Thoracic aorta (tissue), 2 donors: ENCODE data around the gene FMNL2. TPM values are rescaled to one million over a fixed set of nuclear protein-coding genes. Genes with fewer than 3 reads are reported as not detected.
A peak's percentile ranks its signal among the peaks of the same experiment; 100 is the strongest.

Experiments used
- ATAC-seq: fragments of 150-250 bp; one replicate; pipeline ENCODE4 v1.8.0; 2017; ENCODE audit warnings: low read depth; ENCODE audit not compliant: insufficient number of reproducible peaks, low FRiP score
- DNase-seq: peaks from one replicate; pipeline ENCODE4 v3.0.0-alpha.2; 2020; ENCODE audit warnings: low spot score
- H3K27ac ChIP-seq, 2 donors: fragments of 200-600 bp; sonication (generic); 1 replicate in 1 of 2; 2 replicates in 1 of 2; pipeline ENCODE4 v1.5.1; 2016; ENCODE audit warnings: mild to moderate bottlenecking in 2 of 2, moderate library complexity in 2 of 2
- H3K27me3 ChIP-seq: fragments of 200-600 bp; sonication (generic); replicated peaks from 2 replicates; pipeline ENCODE4 v1.6.0; 2016; ENCODE audit warnings: mild to moderate bottlenecking; ENCODE audit not compliant: insufficient read depth
- H3K36me3 ChIP-seq: fragments of 200-600 bp; sonication (generic); one replicate; pipeline ENCODE4 v1.5.1; 2016
- H3K4me1 ChIP-seq, 2 donors: fragments of 200-600 bp; sonication (generic); 1 replicate in 1 of 2; 2 replicates in 1 of 2; pipeline versions ENCODE4 v1.5.1 to v1.6.0; 2016; ENCODE audit warnings: low read depth in 2 of 2, mild to moderate bottlenecking in 1 of 2; ENCODE audit not compliant: control insufficient read depth in 1 of 2
- H3K4me3 ChIP-seq: fragments of 200-600 bp; sonication (generic); 2 replicates; pipeline ENCODE4 v1.5.1; 2016; ENCODE audit warnings: mild to moderate bottlenecking
- H3K9me3 ChIP-seq: fragments of 200-600 bp; sonication (generic); 2 replicates; pipeline ENCODE4 v1.5.1; 2016
- CTCF ChIP-seq: fragments of 200-600 bp; sonication (generic); IDR thresholded peaks from one replicate; pipeline ENCODE4 v1.5.1; 2019; ENCODE audit warnings: antibody characterized with exemption
- total RNA-seq, 2 donors: library from RNA; depleted of rRNA; stranded (reverse); fragments of >200 nt; gene quantifications; one replicate each; pipeline versions ENCODE4 v1.1.0 to v1.2.3, GENCODE V29; 2016

FMNL2 gene
- total RNA-seq, 2 donors from 2014 or later = 30.6 to 87.0 TPM

- no peaks in the 10 kb centered on the region for H3K27me3 ChIP-seq
- H3K4me1 ChIP-seq = peaks cover 29 to 57% of the 10 kb centered on the region in 2 donors
- TF ChIP-seq CTCF = no peak
- peak overlapping the region; percentile 65 for H3K4me3 ChIP-seq
- no peaks in the 10 kb centered on the region for H3K36me3 ChIP-seq
- peak overlapping the region; percentile 75 to 82 for H3K27ac ChIP-seq
- H3K9me3 ChIP-seq = no peaks in the 10 kb centered on the region
- ATAC-seq (no peak), DNase-seq (no peak)
Observed at GRCh38 chr2:152395572-152395971, 60.6 kb downstream of the FMNL2 start.

- H3K27ac ChIP-seq = peak overlapping the region; percentile 75 to 82
- ATAC-seq = no peak
- H3K9me3 ChIP-seq = no peaks in the 10 kb centered on the region
- TF ChIP-seq CTCF = no peak
- H3K27me3 ChIP-seq = no peaks in the 10 kb centered on the region
- H3K4me3 ChIP-seq = peak overlapping the region; percentile 65
- no peak for DNase-seq
- no peaks in the 10 kb centered on the region for H3K36me3 ChIP-seq
- peaks cover 34 to 61% of the 10 kb centered on the region in 2 donors for H3K4me1 ChIP-seq
Observed at GRCh38 chr2:152396051-152396511, 61.1 kb downstream of the FMNL2 start.

GRCh38 chr2:152396763-152397162 is 61.8 kb downstream of the FMNL2 start:
- Histone ChIP-seq H3K9me3 (no peaks in the 10 kb centered on the region), H3K27ac (peak overlapping the region; percentile 75 to 82), H3K27me3 (no peaks in the 10 kb centered on the region), H3K4me3 (peak overlapping the region; percentile 65), H3K4me1 (peaks cover 39 to 65% of the 10 kb centered on the region in 2 donors), H3K36me3 (no peaks in the 10 kb centered on the region)
- TF ChIP-seq CTCF = no peak
- DNase-seq = no peak
- ATAC-seq = no peak

GRCh38 chr2:152399003-152399402 is 64.0 kb downstream of the FMNL2 start:
- H3K27ac ChIP-seq = peak overlapping the region; percentile 18 to 48
- no peak for TF ChIP-seq CTCF
- peaks cover 56 to 85% of the 10 kb centered on the region in 2 donors for H3K4me1 ChIP-seq
- ATAC-seq = no peak
- no peaks in the 10 kb centered on the region for H3K36me3 ChIP-seq
- no peaks in the 10 kb centered on the region for H3K9me3 ChIP-seq
- no peak overlapping the region for H3K4me3 ChIP-seq
- no peaks in the 10 kb centered on the region for H3K27me3 ChIP-seq
- no peak for DNase-seq

- DNase-seq (no peak), ATAC-seq (no peak)
- peak overlapping the region; percentile 57 to 61 for H3K27ac ChIP-seq
- H3K27me3 ChIP-seq = no peaks in the 10 kb centered on the region
- no peak overlapping the region for H3K4me3 ChIP-seq
- no peaks in the 10 kb centered on the region for H3K36me3 ChIP-seq
- no peak for TF ChIP-seq CTCF
- no peaks in the 10 kb centered on the region for H3K9me3 ChIP-seq
- peaks cover 60 to 88% of the 10 kb centered on the region in 2 donors for H3K4me1 ChIP-seq
Observed at GRCh38 chr2:152400607-152401214, 65.7 kb downstream of the FMNL2 start.
